Stimulated activated CD8-positive, alpha-beta memory T cell treated with anti-CD3 and anti-CD28 coated beads, Interleukin-15, amount 100 ng/mL, for 48 hours (primary cell): ENCODE results near the gene DNAJC11.

Experiments used
- DNase-seq, 2 donors: peaks; one replicate each; pipeline ENCODE4 v3.0.0-alpha.2; 2020; ENCODE audit warnings: low read depth in 2 of 2

DNAJC11 gene

DNA sequence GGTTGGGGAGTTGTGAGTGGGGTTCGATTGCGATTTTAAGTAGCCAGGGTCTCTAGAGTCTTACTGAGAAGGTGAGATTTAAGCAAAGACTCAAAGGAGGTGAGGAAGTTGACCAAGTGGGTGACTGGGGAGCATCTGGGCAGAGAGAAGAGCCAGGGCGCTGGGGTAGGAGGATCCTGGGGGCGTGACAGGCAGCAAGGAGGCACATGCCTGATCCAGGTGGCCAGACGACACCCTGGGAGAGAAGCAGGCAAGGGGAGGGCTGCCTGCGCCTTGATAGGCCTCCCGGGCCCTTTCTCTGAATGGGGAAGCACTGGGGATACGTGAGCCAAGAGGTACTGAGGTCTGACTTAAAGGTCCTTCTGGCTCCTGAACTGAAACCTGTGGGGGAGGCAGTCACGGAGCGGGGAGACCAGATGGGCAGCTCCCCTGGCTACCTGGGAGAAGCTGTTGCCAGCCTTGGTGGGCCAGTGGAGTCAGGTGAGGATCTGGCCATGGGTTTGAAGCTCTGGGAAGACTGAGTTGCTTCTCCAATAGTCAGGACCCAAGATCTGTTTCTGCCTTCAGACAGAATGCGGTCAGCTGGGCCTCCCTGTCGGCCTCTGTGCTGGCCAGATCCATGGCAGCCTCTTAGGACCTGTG lies 116.4 kb downstream of the DNAJC11 start:
- DNase-seq, result no peak
